MCF 10A (cell line): Measurements from ENCODE around the gene GABRG3. TPM values are rescaled to one million over a fixed set of nuclear protein-coding genes. Genes with fewer than 3 reads are reported as not detected.

Experiments
- BruUV-seq: library from RNA; stranded (reverse); fragments of 400-500 nt; replicated peaks from 2 replicates; lab custom pipeline; 2021; lab: Mats Ljungman, UMichigan
- CTCF ChIA-PET: fragments of 300-600 bp; sonication (Branson Sonifier 250); formaldehyde crosslinking; extraction: SDS; loops from one replicate; lab custom pipeline; 2021; ENCODE audit warnings: antibody characterized with exemption, inconsistent platforms; lab: Yijun Ruan, JAX
- POLR2A ChIA-PET: fragments of 300-600, 350-650 bp; sonication (Branson Sonifier 250); formaldehyde crosslinking; extraction: SDS; loops from one replicate; lab custom pipeline; 2020; ENCODE audit warnings: antibody characterized with exemption, inconsistent platforms; lab: Yijun Ruan, JAX
- DNase-seq: peaks from one replicate; pipeline ENCODE4 v3.0.0-alpha.2; 2018; ENCODE audit not compliant: unreplicated experiment
- H3K27ac Mint-ChIP-seq: one replicate; pipeline ENCODE4 v1.8.0; 2022; ENCODE audit warnings: mild to moderate bottlenecking, low read depth, mixed read lengths; ENCODE audit not compliant: unreplicated experiment
- H3K27me3 Mint-ChIP-seq: one replicate; pipeline ENCODE4 v1.8.0; 2022; ENCODE audit warnings: mixed read lengths; ENCODE audit not compliant: insufficient read depth, unreplicated experiment
- H3K36me3 Mint-ChIP-seq: one replicate; pipeline ENCODE4 v1.8.0; 2022; ENCODE audit warnings: mild to moderate bottlenecking, moderate library complexity, mixed read lengths; ENCODE audit not compliant: insufficient read depth, unreplicated experiment
- H3K4me1 Mint-ChIP-seq: one replicate; pipeline ENCODE4 v1.8.0; 2022; ENCODE audit warnings: mixed read lengths; ENCODE audit not compliant: insufficient read depth, unreplicated experiment
- H3K4me3 Mint-ChIP-seq: one replicate; pipeline ENCODE4 v1.8.0; 2022; ENCODE audit warnings: mild to moderate bottlenecking, moderate library complexity, mixed read lengths; ENCODE audit not compliant: unreplicated experiment
- H3K9me3 Mint-ChIP-seq: one replicate; pipeline ENCODE4 v1.8.0; 2022; ENCODE audit warnings: mixed read lengths; ENCODE audit not compliant: unreplicated experiment
- CTCF ChIP-seq: fragments of 200-600 bp; IDR thresholded peaks from one replicate; pipeline ENCODE4 v1.8.0; 2022; ENCODE audit warnings: antibody characterized with exemption, mild to moderate bottlenecking; ENCODE audit not compliant: unreplicated experiment
- intact Hi-C: fragments of 100-400 bp; cut with micrococcal nuclease; formaldehyde crosslinking; loops from 2 replicates; pipeline ENCODE4 v1.14.1; 2022
- total RNA-seq: library from RNA; stranded (reverse); gene quantifications from 2 replicates; pipeline ENCODE4 v1.2.3, GENCODE V29; 2022

GABRG3 gene
- total RNA-seq, 1 experiment from 2014 or later, result not detected

- ChIA-PET CTCF (interaction anchor here (0.6 kb wide), 1 partner anchor 1848 kb away, joined by 7 read pairs; no protein-coding TSS in a partner anchor), POLR2A (no interaction called here)
- TF ChIP-seq CTCF, result no peak
- intact Hi-C loops, result no loop called here
- DNase-seq, result no peak
- BruUV-seq, result no TSS peak
- Mint-ChIP-seq H3K27ac (no peak overlapping the region), H3K4me1 (no peaks in the 10 kb centered on the region), H3K9me3 (peaks cover 17% of the 10 kb centered on the region), H3K4me3 (no peak overlapping the region), H3K27me3 (no peaks in the 10 kb centered on the region), H3K36me3 (no peaks in the 10 kb centered on the region)
Observed at GRCh38 chr15:27490867-27491595, 520.0 kb downstream of the GABRG3 start.

- no TSS peak for BruUV-seq
- DNase-seq, result no peak
- Mint-ChIP-seq H3K36me3 (no peaks in the 10 kb centered on the region), H3K9me3 (peaks cover 20% of the 10 kb centered on the region), H3K4me1 (no peaks in the 10 kb centered on the region), H3K27me3 (no peaks in the 10 kb centered on the region), H3K4me3 (no peak overlapping the region), H3K27ac (no peak overlapping the region)
- ChIA-PET CTCF (interaction anchor here (0.5 to 0.6 kb wide), 2 partner anchors 587 to 1849 kb away, joined by 6 to 7 read pairs; no protein-coding TSS in a partner anchor), POLR2A (no interaction called here)
- intact Hi-C loops, result no loop called here
- TF ChIP-seq CTCF, result no peak
Observed at GRCh38 chr15:27491666-27492621, 521.0 kb downstream of the GABRG3 start.

GRCh38 chr15:27495963-27496459 is 525.0 kb downstream of the GABRG3 start:
- peaks cover 4% of the 10 kb centered on the region for H3K36me3 Mint-ChIP-seq
- no peak overlapping the region for H3K4me3 Mint-ChIP-seq
- POLR2A ChIA-PET, result no interaction called here
- no peaks in the 10 kb centered on the region for H3K4me1 Mint-ChIP-seq
- CTCF ChIA-PET, result no interaction called here
- no peaks in the 10 kb centered on the region for H3K27me3 Mint-ChIP-seq
- no peak for TF ChIP-seq CTCF
- no peak overlapping the region for H3K27ac Mint-ChIP-seq
- H3K9me3 Mint-ChIP-seq, result peaks cover 33% of the 10 kb centered on the region
- intact Hi-C loops, result no loop called here
- DNase-seq, result no peak
- no TSS peak for BruUV-seq

- H3K27me3 Mint-ChIP-seq, result no peaks in the 10 kb centered on the region
- no peak for TF ChIP-seq CTCF
- BruUV-seq, result no TSS peak
- H3K4me3 Mint-ChIP-seq, result no peak overlapping the region
- no peak overlapping the region for H3K27ac Mint-ChIP-seq
- intact Hi-C loops, result no loop called here
- peaks cover 4% of the 10 kb centered on the region for H3K36me3 Mint-ChIP-seq
- POLR2A ChIA-PET, result no interaction called here
- no peaks in the 10 kb centered on the region for H3K4me1 Mint-ChIP-seq
- no peak for DNase-seq
- CTCF ChIA-PET, result no interaction called here
- peaks cover 42% of the 10 kb centered on the region for H3K9me3 Mint-ChIP-seq
Observed at GRCh38 chr15:27498700-27499099, 527.7 kb downstream of the GABRG3 start.
